GM13976 (cell line): Measurements from ENCODE around the gene MICALL2.

Experiments
- DNase-seq: peaks from one replicate; pipeline ENCODE4 v3.0.0; 2012; ENCODE audit warnings: low spot score
- CTCF ChIP-seq: IDR thresholded peaks from 2 replicates; pipeline ENCODE4 v1.5.1; 2012; ENCODE audit warnings: borderline replicate concordance, mild to moderate bottlenecking; ENCODE audit not compliant: insufficient read depth; ENCODE audit errors: extremely low read depth, missing control alignments, control extremely low read depth
- in situ Hi-C: fragments of 300-500 bp; cut with MboI; formaldehyde crosslinking; loops from one replicate; pipeline ENCODE4 v1.12.0; 2022; ENCODE audit warnings: low sequenced_read_pairs, mixed read lengths, inconsistent platforms; ENCODE audit not compliant: unreplicated experiment

MICALL2 gene

DNA sequence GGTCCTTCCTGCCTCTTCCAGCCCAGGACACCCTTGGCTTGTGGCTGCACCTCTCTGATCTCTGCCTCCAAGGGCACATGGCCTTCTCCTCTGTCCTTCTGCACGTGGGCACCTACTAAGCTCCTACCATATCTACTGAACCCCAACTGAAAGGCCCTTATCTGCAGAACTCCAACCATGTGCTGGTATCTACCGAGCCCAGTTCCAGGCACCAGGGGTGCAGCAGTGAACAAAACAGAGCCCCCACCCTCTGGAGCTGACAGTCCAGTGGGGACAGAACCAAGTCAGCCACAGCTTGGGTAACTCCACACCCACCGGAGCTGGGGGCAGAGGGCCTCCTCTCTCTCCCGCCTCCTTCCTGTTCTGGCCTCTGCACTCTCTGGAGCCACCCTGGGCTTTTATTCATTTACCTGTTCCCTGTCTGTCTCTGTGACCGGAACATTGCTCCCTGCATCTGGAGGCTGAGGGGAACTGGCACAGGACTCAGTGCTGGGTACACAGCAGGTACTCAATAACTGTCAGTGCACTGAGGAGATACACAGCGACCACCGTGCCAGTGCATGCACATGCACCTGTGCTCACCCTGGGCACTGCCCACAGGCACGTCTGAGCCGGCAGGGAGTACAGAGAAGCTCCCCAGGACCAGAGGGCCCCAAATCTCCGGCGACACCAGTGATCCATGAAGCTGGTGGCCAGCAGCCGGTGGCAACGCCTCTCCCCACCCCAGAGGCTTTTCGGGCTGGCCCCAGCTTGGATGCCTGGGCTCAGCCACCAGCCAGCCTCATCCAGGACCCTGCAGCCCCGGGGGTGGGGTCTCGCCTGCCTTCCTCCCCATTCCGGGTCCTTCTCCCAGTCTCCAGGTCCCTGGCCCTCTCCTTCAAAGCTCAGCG is 2.0 kb downstream of the MICALL2 start:
- TF ChIP-seq CTCF = no peak
- DNase-seq = no peak
- in situ Hi-C loops = no loop called here

DNA sequence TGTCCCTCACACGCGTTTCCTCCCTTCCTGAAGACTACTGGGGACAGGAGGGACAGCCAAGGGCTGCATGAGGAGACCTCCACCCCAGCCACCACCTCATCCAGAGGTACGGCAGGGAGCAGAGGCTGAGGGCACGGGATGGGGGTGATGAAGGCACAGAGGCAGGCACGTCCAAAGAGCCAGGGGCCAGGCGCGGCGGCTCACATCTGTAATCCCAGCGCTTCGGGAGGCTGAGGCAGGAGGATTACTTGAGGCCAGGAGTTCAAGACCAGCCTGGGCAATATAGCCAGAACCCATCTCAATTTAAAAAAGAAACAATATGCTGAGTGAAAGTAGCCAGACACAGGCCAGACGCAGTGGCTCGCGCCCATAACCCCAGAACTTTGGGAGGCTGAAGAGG is 3.3 kb downstream of the MICALL2 start:
- in situ Hi-C loops = no loop called here
- no peak for TF ChIP-seq CTCF
- DNase-seq = no peak

- DNase-seq = no peak
- in situ Hi-C loops = no loop called here
- TF ChIP-seq CTCF = no peak
These were observed 3.9 kb downstream of the MICALL2 start for GRCh38 chr7:1455241-1455939.

DNA sequence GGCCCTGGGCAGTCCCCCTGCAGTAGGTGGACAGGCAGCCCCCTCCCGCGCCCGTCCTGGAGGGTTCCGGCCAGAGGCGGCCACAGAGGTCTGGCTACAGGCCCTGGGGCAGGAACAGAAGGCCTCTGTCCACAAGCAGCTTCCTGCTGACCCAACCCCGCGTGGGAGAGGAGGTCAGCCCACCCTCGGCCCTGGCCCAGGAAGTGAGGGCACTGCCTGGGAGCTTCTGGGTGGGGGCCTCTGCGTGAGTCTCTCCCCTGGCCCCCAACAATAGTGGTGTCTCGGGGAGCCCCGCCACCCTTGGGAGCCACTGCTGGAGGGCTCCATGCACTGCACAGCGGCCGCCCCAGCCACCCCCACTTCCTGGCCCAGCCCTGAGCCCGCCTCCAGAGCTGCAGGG is 4.7 kb downstream of the MICALL2 start:
- in situ Hi-C loops = no loop called here
- TF ChIP-seq CTCF = no peak
- no peak for DNase-seq

DNA sequence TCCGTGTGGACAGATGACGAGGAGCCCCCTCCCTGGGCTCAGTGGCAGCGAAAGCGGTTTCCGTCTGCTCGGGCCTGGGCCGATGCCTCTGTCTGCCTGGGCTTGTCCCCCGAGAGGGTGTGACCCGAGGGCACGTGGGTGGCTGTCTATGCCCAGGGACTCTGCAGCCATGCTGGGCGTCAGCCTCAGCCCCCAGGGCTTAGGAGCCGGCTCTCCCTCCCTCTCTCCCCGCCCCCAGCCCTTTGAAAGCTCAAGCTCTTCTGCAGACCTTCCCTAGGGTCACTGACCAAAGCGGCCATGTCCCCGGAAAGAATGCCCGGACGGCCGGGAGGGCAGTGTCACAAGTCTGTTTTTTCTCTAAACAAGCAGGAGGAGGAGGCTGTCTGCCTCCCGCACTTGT is 7.1 kb downstream of the MICALL2 start:
- in situ Hi-C loops = no loop called here
- no peak for DNase-seq
- no peak for TF ChIP-seq CTCF

- no peak for TF ChIP-seq CTCF
- no peak for DNase-seq
- in situ Hi-C loops = no loop called here
These were observed 8.3 kb downstream of the MICALL2 start for GRCh38 chr7:1450987-1451386.
